Esophagus muscularis mucosa (tissue), 4 donors: ENCODE data around the gene RAB3B. TPM values are rescaled to one million over a fixed set of nuclear protein-coding genes. Genes with fewer than 3 reads are reported as not detected.
"Not testable (repeated sequence)": the region's sequence is repeated elsewhere in the genome, so short reads cannot be mapped to it uniquely, and the experiment has no call there.

Experiments used
- DNase-seq: peaks from one replicate; pipeline ENCODE4 v3.0.0-alpha.2; 2017; ENCODE audit errors: extremely low spot score
- H3K27ac ChIP-seq, 4 donors: fragments of 200-600 bp; sonication (generic); replicated peaks in 1 of 4; 1 replicate in 3 of 4; 2 replicates in 1 of 4; pipeline ENCODE4 v1.5.1; 2016 to 2019; ENCODE audit warnings: mild to moderate bottlenecking in 1 of 4
- H3K27me3 ChIP-seq, 4 donors: fragments of 200-600 bp; sonication (generic); one replicate each; pipeline versions ENCODE4 v1.5.1 to v1.6.0; 2016 to 2019
- H3K36me3 ChIP-seq, 4 donors: fragments of 200-600 bp; sonication (generic); one replicate each; pipeline ENCODE4 v1.5.1; 2016 to 2019
- H3K4me1 ChIP-seq, 4 donors: fragments of 200-600 bp; sonication (generic); one replicate each; pipeline ENCODE4 v1.5.1; 2016 to 2019
- H3K4me3 ChIP-seq, 4 donors: fragments of 200-600 bp; sonication (generic); 1 replicate in 2 of 4; 2 replicates in 2 of 4; pipeline ENCODE4 v1.5.1; 2016 to 2019; ENCODE audit warnings: mild to moderate bottlenecking in 4 of 4, moderate library complexity in 1 of 4
- H3K9me3 ChIP-seq, 4 donors: fragments of 200-600 bp; sonication (generic); 1 replicate in 3 of 4; 2 replicates in 1 of 4; pipeline ENCODE4 v1.5.1; 2016 to 2019
- EP300 ChIP-seq: sonication (generic); formaldehyde crosslinking; IDR thresholded peaks from one replicate; pipeline ENCODE4 v1.6.1; 2017; ENCODE audit warnings: antibody characterized with exemption
- POLR2A ChIP-seq: fragments of 450-650 bp; IDR thresholded peaks from one replicate; pipeline ENCODE4 v1.6.1; 2017; ENCODE audit warnings: antibody characterized with exemption, moderate library complexity, mild to moderate bottlenecking, low read depth
- POLR2AphosphoS5 ChIP-seq, 2 donors: sonication (generic); formaldehyde crosslinking; IDR thresholded peaks; one replicate each; pipeline ENCODE4 v1.6.1; 2017; ENCODE audit warnings: antibody characterized with exemption in 2 of 2
- WGBS: methylation state at CpG from one replicate; pipeline ENCODE4 v1.1.5; 2018; 5-methylcytosine and 5-hydroxymethylcytosine counted together
- intact Hi-C: fragments of 100-400 bp; cut with DNase I; formaldehyde crosslinking; loops from one replicate; pipeline ENCODE4 v1.15.1; 2023
- total RNA-seq, 4 donors: library from RNA; depleted of rRNA; stranded (reverse); fragments of >200 nt; gene quantifications; one replicate each; pipeline versions ENCODE4 v1.1.0 to v1.2.1, GENCODE V29; 2016
- TF ChIP-seq, protein P1 (sequence below), 3 experiments: fragments of 200-600 bp in 2 of 3; fragments of 450-650 bp in 1 of 3; sonication (generic) in 2 of 3; IDR thresholded peaks; one replicate each; pipeline ENCODE4 v1.5.1; 2017 to 2019; ENCODE audit warnings: antibody characterized with exemption in 3 of 3, mild to moderate bottlenecking in 2 of 3, moderate library complexity in 1 of 3

The RAB3B gene
- total RNA-seq, 4 donors from 2014 or later: 0.42 to 1.3 (median 0.83) TPM

DNA sequence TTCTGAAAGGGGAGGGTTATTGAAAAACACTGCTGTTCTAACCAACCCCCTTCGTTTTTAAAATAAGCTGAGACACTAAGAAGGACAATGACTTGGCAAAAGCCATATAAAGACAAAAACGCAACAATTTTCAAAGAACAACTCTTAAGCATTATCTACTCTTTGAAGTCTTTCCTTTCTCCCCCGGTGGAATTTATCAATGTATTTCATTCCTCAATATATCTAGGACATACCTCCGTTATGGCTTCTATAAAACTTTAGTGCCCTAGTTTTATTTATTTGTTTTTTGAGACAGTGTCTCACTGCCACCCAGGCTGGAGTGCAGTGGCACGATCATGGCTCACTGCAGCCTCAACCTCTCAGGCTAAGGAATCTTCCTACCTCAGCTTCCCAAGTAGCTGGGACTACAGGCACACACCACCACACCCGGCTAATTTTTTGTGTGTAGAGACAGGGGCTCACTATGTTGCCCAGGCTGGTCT is 115.2 kb downstream of the RAB3B start:
- Histone ChIP-seq H3K27ac (no peak overlapping the region), H3K27me3 (no peaks in the 10 kb centered on the region), H3K4me1 (peaks cover 13 to 74% (median 70%) of the 10 kb centered on the region in 4 donors), H3K9me3 (no peaks in the 10 kb centered on the region), H3K4me3 (no peak overlapping the region), H3K36me3 (peaks cover 0 to 6% (median 2%) of the 10 kb centered on the region in 4 donors)
- intact Hi-C loops: no loop called here
- WGBS: 68% methylated on average over 6 of the region's 6 CpGs
- DNase-seq: no peak
- TF ChIP-seq, protein P1, sequence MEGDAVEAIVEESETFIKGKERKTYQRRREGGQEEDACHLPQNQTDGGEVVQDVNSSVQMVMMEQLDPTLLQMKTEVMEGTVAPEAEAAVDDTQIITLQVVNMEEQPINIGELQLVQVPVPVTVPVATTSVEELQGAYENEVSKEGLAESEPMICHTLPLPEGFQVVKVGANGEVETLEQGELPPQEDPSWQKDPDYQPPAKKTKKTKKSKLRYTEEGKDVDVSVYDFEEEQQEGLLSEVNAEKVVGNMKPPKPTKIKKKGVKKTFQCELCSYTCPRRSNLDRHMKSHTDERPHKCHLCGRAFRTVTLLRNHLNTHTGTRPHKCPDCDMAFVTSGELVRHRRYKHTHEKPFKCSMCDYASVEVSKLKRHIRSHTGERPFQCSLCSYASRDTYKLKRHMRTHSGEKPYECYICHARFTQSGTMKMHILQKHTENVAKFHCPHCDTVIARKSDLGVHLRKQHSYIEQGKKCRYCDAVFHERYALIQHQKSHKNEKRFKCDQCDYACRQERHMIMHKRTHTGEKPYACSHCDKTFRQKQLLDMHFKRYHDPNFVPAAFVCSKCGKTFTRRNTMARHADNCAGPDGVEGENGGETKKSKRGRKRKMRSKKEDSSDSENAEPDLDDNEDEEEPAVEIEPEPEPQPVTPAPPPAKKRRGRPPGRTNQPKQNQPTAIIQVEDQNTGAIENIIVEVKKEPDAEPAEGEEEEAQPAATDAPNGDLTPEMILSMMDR (IDR thresholded peaks at IDR 0.05): no peak
- TF ChIP-seq POLR2AphosphoS5 (IDR thresholded peaks at IDR 0.05) (no peak), POLR2A (no peak), EP300 (no peak)

DNA sequence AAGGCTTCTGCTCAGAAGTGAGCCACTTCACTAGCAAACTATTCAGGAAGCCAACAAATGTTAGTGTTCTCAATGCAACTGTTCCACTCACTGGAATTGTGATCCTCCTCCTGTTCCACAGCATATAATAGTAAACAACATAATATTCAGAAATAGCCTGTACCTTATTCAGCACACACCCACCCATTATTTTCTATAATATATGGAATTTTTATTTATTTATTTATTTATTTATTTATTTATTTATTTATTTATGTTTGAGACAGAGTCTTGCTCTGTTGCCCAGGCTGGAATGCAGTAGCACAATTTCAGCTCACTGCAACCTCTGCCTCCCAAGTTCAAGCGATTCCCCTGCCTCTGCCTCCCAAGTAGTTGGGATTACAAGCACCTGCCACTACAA is 117.2 kb downstream of the RAB3B start:
- H3K9me3 ChIP-seq, H3K4me3 ChIP-seq, H3K27me3 ChIP-seq, intact Hi-C loops, H3K27ac ChIP-seq, H3K36me3 ChIP-seq, DNase-seq: not testable (repeated sequence)
- H3K4me1 ChIP-seq: peaks cover 13 to 69% (median 65%) of the 10 kb centered on the region in 4 donors
- 88% methylated on average over 1 of the region's 1 CpG for WGBS

DNA sequence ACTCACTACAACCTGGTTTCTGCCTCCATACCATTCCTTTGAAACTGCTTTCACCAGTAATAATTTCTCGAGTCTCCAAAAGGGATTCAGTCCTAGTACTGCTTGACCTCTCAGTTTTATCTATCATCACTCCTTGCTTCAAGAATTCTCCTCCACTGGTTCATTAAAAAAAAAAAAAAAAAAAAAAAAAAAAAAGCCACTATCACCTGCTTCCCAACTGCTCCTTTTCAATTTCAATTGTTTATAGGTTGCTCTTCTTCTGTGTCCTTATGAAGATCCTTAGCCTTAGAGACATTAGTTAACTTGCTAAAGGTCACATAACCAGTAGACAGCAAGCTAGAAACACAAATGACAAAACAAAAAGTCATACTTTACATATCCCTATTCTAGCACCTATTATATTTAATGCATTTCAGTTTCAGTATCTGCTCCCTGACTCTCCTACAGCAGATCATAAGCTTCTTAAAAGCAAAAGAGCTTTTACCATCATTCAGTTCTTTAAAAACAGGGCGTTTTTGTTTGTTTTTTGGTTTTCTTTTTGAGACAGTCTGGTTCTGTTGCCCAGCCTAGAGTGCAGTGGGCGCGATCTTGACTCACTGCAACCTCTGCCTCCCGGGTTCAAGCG is 119.0 kb downstream of the RAB3B start:
- Histone ChIP-seq H3K4me3 (no peak overlapping the region), H3K27ac (no peak overlapping the region), H3K36me3 (peaks cover 0 to 6% (median 2%) of the 10 kb centered on the region in 4 donors), H3K27me3 (no peaks in the 10 kb centered on the region), H3K4me1 (peaks cover 7 to 65% (median 54%) of the 10 kb centered on the region in 4 donors), H3K9me3 (no peaks in the 10 kb centered on the region)
- WGBS: 96% methylated on average over 6 of the region's 6 CpGs
- DNase-seq: no peak
- intact Hi-C loops: no loop called here
- TF ChIP-seq EP300: no peak

DNA sequence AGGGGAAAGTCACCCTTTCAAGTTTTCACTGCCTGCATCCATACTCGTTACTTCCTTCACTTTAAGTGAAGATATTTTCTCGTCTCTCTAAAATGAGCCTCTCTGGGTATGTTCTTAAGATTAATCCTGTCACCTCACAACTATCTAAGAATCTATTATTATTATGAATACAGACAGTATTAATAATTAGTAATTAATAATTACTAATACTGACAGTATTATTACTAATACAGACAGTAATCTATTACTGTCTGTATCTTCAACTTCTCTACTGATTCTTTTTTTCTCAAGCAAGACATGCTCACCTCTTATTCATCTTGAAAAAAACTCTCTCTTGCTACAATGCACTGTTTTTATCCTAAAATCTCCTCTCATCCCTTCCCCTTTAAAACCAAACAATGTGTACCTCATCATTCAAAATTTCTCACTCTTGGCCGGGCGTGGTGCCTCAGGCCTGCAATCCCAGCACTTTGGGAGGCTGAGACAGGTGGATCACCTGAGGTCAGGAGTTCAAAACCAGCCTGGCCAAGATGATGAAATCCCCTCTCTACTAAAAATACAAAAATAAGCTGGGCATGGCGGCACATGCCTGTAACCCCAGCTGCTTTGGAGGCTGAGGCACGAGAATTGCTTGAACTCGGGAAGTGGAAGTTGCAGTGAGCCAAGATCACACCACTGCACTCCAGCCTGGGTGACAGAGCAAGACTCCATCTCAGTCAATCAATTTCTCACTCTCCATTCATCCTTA is 119.7 kb downstream of the RAB3B start:
- TF ChIP-seq POLR2AphosphoS5 (IDR thresholded peaks at IDR 0.05) (no peak), POLR2A (no peak), EP300 (no peak)
- TF ChIP-seq, protein P1 (IDR thresholded peaks at IDR 0.05): no peak
- H3K4me3 ChIP-seq: no peak overlapping the region
- no peak for DNase-seq
- intact Hi-C loops: no loop called here
- no peaks in the 10 kb centered on the region for H3K9me3 ChIP-seq
- H3K4me1 ChIP-seq: peaks cover 6 to 58% (median 47%) of the 10 kb centered on the region in 4 donors
- H3K36me3 ChIP-seq: peaks cover 0 to 6% (median 2%) of the 10 kb centered on the region in 4 donors
- H3K27ac ChIP-seq: no peak overlapping the region
- WGBS: 88% methylated on average over 7 of the region's 7 CpGs
- H3K27me3 ChIP-seq: no peaks in the 10 kb centered on the region

DNA sequence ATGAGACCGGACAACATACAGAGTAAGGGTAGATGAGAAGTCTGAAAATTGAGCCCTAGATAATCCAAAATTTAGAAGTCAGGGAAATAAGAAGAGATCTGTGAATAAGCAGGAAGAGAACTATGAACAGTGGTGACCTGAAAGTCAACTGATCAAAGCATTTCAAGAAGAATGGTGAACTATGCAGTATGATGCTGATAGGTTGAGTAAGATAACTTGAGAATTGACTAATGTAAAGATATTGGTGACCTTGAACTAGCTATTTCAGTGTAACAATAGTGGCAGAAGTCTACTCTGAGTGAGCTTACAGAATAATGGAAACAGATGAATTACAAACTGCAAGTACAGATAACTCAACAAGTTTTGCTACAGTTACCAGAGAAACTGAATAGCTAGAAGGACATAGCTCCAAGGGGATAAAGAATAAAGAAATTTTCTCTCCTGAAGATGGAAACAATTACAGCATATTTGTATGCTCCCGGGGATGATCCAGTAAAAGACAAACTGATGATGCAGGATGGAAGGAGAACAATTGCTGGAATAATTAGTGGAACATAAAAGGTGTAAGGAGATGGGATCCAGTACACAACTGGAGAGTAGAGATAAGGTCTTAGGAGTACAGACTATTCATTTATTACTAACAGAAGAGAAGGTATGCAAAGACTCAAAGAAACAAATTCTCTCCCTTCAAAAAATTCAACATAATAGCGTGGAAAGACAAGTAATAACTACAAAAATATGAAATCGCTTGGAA is 122.8 kb downstream of the RAB3B start:
- H3K9me3 ChIP-seq: no peaks in the 10 kb centered on the region
- H3K27ac ChIP-seq: no peak overlapping the region
- H3K36me3 ChIP-seq: peaks cover 0 to under 1% (median 0%) of the 10 kb centered on the region in 4 donors
- DNase-seq: no peak
- 91% methylated on average over 4 of the region's 4 CpGs for WGBS
- no peak overlapping the region for H3K4me3 ChIP-seq
- no peaks in the 10 kb centered on the region for H3K27me3 ChIP-seq
- intact Hi-C loops: no loop called here
- H3K4me1 ChIP-seq: peaks cover 3 to 31% (median 18%) of the 10 kb centered on the region in 4 donors
- TF ChIP-seq POLR2AphosphoS5 (IDR thresholded peaks at IDR 0.05) (no peak), POLR2A (no peak), EP300 (no peak)

DNA sequence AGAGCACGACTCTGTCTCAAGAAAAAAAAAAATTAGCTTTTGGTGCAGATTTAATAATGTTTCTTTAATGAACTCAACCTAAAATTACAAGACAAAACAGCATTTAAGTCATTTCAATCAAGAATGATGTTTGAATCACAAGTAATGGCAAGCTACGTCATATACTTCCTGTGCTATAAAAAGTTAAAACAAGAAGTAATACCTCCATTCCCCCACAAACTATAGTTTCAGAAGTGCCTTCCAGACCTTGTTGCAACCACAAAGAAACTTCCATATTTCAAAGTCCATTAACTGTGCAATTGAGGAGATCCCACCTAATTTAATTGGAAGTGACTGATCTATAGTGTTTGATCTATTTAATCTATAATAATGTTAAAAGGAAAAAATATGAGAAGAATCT is 127.1 kb downstream of the RAB3B start:
- Histone ChIP-seq H3K36me3 (peaks cover 0 to 3% (median 0%) of the 10 kb centered on the region in 4 donors), H3K4me1 (peaks cover 0 to 8% (median 6%) of the 10 kb centered on the region in 4 donors), H3K27me3 (no peaks in the 10 kb centered on the region), H3K4me3 (no peak overlapping the region), H3K27ac (no peak overlapping the region), H3K9me3 (no peaks in the 10 kb centered on the region)
- no peak for DNase-seq
- TF ChIP-seq POLR2AphosphoS5 (IDR thresholded peaks at IDR 0.05) (no peak), EP300 (no peak), POLR2A (no peak)
- TF ChIP-seq, protein P1 (IDR thresholded peaks at IDR 0.05): no peak
- intact Hi-C loops: no loop called here
- WGBS: 87% methylated on average over 2 of the region's 2 CpGs
